GM12801 (cell line): Measurements from ENCODE around the gene C2CD3.

Source experiments
- TF ChIP-seq, protein P1 (sequence below): IDR thresholded peaks from one replicate; pipeline ENCODE4 v1.5.1; 2011; ENCODE audit warnings: control low read depth; ENCODE audit not compliant: insufficient read length; ENCODE audit errors: extremely low read depth

The C2CD3 gene

GRCh38 chr11:73965076-73965763 is 205.6 kb downstream of the C2CD3 start:
- TF ChIP-seq, protein P1, sequence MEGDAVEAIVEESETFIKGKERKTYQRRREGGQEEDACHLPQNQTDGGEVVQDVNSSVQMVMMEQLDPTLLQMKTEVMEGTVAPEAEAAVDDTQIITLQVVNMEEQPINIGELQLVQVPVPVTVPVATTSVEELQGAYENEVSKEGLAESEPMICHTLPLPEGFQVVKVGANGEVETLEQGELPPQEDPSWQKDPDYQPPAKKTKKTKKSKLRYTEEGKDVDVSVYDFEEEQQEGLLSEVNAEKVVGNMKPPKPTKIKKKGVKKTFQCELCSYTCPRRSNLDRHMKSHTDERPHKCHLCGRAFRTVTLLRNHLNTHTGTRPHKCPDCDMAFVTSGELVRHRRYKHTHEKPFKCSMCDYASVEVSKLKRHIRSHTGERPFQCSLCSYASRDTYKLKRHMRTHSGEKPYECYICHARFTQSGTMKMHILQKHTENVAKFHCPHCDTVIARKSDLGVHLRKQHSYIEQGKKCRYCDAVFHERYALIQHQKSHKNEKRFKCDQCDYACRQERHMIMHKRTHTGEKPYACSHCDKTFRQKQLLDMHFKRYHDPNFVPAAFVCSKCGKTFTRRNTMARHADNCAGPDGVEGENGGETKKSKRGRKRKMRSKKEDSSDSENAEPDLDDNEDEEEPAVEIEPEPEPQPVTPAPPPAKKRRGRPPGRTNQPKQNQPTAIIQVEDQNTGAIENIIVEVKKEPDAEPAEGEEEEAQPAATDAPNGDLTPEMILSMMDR = no peak

GRCh38 chr11:73963861-73964260 is 206.9 kb downstream of the C2CD3 start:
- TF ChIP-seq, protein P1 = no peak
